GM12864 (cell line): ENCODE data around the gene HTR2C.
"Not testable (repeated sequence)": the region's sequence is repeated elsewhere in the genome, so short reads cannot be mapped to it uniquely, and the experiment has no call there.

Experiments
- DNase-seq: peaks from one replicate; pipeline ENCODE4 v3.0.0-alpha.2; 2011; ENCODE audit warnings: low read depth
- H3K4me3 ChIP-seq: 2 replicates; pipeline ENCODE4 v1.5.1; 2011; ENCODE audit warnings: mild to moderate bottlenecking, low read depth, low read length, control low read depth
- CTCF ChIP-seq: IDR thresholded peaks from 2 replicates; pipeline ENCODE4 v1.5.1; 2011; ENCODE audit warnings: low read depth, mild to moderate bottlenecking, moderate library complexity, low read length, control low read depth, inconsistent platforms; ENCODE audit errors: missing control alignments

HTR2C gene

DNA sequence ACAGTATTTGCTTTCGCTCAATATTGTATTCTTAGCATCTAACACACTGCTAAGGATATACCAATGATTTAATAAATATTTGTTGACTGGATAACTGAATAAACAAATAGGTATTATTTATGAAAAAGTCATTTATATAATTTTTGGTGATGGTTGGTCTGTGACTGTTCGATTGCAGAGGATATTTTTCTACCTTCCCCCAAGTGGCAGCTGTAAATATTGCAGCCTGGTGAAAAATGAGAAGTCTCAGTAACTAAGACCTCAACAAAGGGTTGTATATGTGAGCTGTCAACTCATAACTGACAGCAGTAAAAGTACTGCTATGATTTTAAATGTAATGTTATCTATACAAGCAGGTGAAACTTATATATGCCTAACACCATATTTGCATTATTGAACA, 36.0 kb downstream of the HTR2C start:
- DNase-seq = no peak
- TF ChIP-seq CTCF = peak; percentile 37
- no peak overlapping the region for H3K4me3 ChIP-seq

DNA sequence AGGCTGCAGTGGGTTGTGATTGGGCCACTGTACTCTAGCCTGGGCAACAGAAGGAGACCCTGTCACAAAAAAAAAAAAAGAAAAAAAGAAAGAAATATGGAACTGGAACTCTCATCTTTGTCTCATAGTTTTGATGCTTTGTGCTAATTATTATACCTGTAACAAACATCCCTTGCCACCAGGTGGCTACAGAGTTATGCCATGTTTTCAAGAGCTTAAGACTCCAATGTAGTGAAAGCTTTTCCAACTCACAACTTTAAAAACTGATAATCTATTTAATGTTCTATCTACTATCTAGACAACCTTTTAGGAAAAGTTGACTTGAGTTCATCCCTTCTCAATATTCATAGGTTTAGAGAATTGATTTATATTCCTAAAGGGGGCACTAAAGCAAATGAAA, 42.4 kb downstream of the HTR2C start:
- peak; percentile 27 for TF ChIP-seq CTCF
- no peak for DNase-seq
- H3K4me3 ChIP-seq = no peak overlapping the region

DNA sequence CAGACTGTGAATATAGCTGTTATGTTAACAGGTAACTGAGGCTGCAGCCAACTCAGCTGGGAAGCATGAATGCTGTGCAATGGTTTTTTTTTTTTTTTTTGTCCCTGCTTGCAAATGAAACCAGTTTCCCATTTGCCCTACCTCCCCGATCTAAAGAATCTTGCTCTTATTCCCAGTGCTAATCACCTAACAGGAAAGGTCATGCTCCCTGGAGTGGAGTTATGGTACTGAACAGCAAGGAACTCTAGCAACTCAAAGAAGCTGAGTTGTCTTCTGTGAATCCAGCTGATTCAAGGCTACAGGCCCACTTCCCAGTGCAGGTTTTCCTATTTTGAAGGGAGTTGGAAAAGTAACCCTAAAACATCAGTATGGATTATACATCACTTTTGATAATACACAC, 52.1 kb downstream of the HTR2C start:
- DNase-seq = no peak
- no peak for TF ChIP-seq CTCF
- H3K4me3 ChIP-seq = no peak overlapping the region

DNA sequence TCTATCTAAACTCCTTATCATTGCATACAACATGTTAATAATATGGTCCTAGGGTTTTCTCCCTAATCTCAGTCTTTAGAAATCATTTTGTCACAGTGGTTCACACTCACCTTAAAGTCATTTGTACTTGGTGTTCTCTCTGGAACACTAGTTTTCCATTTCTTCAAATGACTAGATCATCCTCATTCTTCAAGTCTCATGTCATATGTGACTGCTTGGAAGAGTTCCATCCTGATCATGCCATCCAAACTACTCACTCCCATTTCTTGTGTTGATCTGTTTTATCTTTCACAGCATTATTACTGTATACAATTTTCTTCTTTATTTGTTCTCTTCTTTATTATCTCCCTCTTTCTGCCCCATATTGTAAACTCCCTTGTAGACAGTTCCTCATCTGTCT, 66.5 kb downstream of the HTR2C start:
- DNase-seq = no peak
- no peak for TF ChIP-seq CTCF
- no peak overlapping the region for H3K4me3 ChIP-seq

DNA sequence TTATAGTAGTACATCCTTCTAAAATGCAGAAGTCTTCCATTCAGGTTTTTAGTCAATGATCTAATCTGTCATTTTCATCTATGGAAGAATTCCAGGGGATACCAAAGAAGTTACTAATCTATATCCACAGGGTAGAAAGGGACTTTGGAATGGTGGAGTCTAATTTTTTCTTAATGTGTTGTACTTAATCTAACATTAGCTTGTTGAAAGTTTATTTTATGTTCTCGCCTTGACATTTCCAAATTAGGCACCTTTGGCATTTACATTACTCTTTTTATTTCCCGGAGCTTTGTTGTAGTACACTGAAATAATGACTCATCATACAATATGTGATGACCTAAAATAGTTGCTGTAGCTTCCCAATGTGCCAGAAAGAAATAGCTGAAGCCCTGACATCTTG, 91.5 kb downstream of the HTR2C start:
- H3K4me3 ChIP-seq = no peak overlapping the region
- TF ChIP-seq CTCF = no peak
- DNase-seq = no peak

DNA sequence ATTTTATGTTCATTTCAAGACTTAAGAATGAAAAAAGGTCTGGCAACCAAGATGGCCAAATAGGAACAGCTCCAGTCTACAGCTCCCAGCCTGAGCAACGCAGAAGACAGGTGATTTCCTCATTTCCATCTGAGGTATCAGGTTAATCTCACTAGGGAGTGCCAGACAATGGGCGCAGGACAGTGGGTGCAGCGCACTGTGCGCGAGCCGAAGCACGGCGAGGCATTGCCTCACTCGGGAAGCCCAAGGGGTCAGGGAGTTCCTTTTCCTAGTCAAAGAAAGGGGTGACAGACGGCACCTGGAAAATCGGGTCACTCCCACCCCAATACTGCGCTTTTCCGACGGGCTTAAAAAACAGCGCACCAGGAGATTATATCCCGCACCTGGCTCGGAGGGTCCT, 116.6 kb downstream of the HTR2C start:
- not testable (repeated sequence) for H3K4me3 ChIP-seq

DNA sequence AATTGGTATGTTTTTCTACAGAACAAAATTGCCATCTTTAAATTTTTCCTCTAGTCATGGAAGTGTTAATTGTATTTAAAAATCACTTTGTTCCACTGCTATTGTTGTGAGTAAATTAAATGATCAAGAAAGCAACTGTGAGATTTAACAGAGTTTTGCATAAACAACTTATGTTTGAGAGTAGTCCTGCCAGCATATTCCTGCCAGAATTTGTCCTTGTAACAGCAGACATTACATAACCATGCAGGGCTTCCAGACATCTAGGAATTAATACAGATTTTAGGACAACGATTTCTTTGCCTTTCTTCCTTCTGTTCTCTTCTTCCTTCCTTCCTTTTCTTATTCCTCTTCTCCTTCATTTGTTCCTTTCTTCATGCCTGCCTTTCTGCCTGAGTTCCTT, 125.5 kb downstream of the HTR2C start:
- no peak for DNase-seq
- TF ChIP-seq CTCF = no peak

More for the DNA sequence above, 116.6 kb downstream of the HTR2C start:
- DNase-seq = not testable (repeated sequence)

DNA sequence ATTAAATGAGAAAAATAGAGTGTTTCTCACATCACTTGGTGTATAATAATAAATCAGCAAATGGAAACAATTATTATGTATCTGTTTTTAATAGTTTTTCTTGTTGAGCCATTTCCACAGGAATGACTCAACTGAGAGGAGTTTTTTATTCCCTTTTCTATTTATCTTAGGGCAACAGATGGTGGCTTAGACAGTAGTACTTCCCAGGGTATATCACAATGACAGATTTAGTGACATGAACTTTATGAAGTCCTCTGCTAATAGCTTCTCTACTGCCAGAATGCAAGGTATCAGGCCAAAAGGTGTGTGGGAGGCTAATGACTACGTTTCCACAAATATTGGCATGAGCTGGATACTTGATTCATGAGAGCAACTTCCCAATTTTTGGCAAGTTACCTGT, 126.7 kb downstream of the HTR2C start:
- TF ChIP-seq CTCF = no peak
- H3K4me3 ChIP-seq = no peak overlapping the region
- no peak for DNase-seq

More for the DNA sequence above, 125.5 kb downstream of the HTR2C start:
- H3K4me3 ChIP-seq = no peak overlapping the region
